Ureter (tissue), 1 donor: ENCODE measurements around the gene PLTP. TPM values are rescaled to one million over a fixed set of nuclear protein-coding genes. Genes with fewer than 3 reads are reported as not detected.

Source experiments
- DNase-seq: peaks from one replicate; pipeline ENCODE4 v3.0.0-alpha.2; 2020; ENCODE audit warnings: low spot score
- total RNA-seq: library from RNA; stranded (reverse); gene quantifications from one replicate; pipeline ENCODE4 v1.2.4, GENCODE V29; 2023
- donor health status: DM: yes; HTN: yes; CAD: no.

Gene PLTP
- total RNA-seq, 1 donor from 2014 or later = 101 TPM

DNA sequence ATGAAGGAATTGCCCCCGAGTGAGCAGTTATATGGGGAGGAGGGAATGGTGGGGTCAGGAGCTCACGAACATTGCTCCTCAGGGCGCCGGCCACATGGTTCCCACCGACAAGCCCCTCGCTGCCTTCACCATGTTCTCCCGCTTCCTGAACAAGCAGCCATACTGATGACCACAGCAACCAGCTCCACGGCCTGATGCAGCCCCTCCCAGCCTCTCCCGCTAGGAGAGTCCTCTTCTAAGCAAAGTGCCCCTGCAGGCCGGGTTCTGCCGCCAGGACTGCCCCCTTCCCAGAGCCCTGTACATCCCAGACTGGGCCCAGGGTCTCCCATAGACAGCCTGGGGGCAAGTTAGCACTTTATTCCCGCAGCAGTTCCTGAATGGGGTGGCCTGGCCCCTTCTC is 13.7 kb downstream of the PLTP start:
- DNase-seq = no peak

- no peak for DNase-seq
Measured at GRCh38 chr20:45897692-45898091, 14.3 kb downstream of the PLTP start.

- no peak for DNase-seq
Measured at GRCh38 chr20:45897289-45897688, 14.7 kb downstream of the PLTP start.

DNA sequence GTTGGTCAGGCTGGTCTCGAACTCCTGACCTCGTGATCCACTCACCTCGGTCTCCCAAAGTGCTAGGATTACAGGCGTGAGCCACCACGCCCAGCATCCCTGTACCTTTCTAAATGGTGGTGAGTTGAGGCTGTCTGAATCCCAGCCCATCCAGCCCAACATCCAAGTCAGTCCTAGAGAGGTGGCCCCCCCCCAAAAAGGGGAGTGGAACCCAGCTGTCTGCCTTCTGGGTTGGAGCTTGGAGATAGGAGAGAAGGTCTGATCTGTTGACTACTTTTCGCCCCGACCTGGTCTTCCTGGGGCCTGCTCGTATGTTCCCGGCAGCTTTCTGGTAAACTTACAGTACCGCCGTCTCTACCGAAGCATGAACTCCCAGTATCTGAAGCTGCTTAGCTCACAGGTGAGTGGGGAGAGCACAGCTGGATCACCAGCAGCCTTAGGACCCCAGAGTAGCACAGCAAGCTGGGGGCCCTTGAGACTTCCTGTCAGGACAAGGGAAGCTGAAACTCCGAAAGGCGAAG is 15.3 kb downstream of the PLTP start:
- no peak for DNase-seq

- no peak for DNase-seq
Measured at GRCh38 chr20:45894797-45895196, 17.2 kb downstream of the PLTP start.

GRCh38 chr20:45893831-45894230 is 18.1 kb downstream of the PLTP start:
- no peak for DNase-seq

- no peak for DNase-seq
Measured at GRCh38 chr20:45892828-45893500, 19.0 kb downstream of the PLTP start.

GRCh38 chr20:45892049-45892825 is 19.7 kb downstream of the PLTP start:
- no peak for DNase-seq

DNA sequence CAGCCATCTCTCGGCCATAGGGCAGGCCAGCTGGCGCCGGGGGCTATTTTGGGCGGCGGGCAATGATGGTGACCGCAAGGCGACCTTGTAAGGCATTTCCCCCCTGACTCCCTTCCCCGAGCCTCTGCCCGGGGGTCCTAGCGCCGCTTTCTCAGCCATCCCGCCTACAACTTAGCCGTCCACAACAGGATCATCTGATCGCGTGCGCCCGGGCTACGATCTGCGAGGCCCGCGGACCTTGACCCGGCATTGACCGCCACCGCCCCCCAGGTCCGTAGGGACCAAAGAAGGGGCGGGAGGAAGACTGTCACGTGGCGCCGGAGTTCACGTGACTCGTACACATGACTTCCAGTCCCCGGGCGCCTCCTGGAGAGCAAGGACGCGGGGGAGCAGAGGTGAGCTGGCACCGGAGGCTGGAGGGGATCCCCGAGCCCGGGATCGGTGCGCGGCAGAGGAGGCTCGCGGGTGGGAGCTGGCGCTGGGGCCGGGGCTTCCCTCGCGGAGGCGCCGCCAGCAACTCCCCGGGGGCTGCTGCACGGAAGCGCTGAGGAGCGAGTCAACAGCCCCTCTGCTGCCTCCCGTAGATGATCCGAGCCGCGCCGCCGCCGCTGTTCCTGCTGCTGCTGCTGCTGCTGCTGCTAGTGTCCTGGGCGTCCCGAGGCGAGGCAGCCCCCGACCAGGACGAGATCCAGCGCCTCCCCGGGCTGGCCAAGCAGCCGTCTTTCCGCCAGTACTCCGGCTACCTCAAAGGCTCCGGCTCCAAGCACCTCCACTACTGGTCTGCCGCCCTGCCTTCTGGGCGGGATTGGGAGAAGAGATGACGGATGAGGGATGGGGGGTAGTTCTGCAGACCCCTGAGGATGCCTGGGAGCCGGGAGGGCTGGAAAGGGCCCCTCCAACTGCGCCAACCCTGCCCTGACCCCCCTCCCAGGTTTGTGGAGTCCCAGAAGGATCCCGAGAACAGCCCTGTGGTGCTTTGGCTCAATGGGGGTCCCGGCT is 20.7 kb downstream of the PLTP start, which contains the start of the genes CTSA and NEURL2:
CTSA (plus strand) TSS at position 351 of the 999 bp plus-strand sequence; CDS start at position 585, 234 bp downstream.
NEURL2 (minus strand) TSS at position 224 of the 999 bp plus-strand sequence; CDS start at position 7, 217 bp downstream.
- DNase-seq = peak; percentile 94

GRCh38 chr20:45890077-45890984 is 21.6 kb downstream of the PLTP start:
- peak; percentile 86 for DNase-seq

DNA sequence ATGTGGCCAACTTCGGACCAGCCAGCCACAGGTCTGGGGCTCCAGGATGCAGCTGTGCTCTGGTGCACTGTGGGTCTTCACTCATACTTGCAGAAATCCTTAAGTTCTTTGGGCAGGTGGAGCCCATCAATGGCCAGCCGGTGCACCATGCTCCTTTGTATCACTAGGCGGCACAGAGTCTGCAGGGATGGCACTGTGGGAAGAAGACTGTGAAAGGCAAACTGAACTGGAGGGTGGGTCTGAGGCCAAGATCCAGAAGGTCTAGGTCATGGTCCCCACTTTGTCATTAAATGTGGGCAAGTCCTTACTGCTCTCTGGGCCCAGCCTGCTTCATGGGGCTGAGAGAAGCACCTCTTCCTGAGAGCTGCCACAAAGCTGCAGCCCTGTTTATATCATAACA is 23.3 kb downstream of the PLTP start:
- DNase-seq = no peak

GRCh38 chr20:45887346-45887715 is 24.6 kb downstream of the PLTP start, which contains the start of gene SPATA25:
TSS of gene SPATA25 (minus strand) at chr20:45887622. CDS start at chr20:45887590, 32 bp downstream.
- no peak for DNase-seq

DNA sequence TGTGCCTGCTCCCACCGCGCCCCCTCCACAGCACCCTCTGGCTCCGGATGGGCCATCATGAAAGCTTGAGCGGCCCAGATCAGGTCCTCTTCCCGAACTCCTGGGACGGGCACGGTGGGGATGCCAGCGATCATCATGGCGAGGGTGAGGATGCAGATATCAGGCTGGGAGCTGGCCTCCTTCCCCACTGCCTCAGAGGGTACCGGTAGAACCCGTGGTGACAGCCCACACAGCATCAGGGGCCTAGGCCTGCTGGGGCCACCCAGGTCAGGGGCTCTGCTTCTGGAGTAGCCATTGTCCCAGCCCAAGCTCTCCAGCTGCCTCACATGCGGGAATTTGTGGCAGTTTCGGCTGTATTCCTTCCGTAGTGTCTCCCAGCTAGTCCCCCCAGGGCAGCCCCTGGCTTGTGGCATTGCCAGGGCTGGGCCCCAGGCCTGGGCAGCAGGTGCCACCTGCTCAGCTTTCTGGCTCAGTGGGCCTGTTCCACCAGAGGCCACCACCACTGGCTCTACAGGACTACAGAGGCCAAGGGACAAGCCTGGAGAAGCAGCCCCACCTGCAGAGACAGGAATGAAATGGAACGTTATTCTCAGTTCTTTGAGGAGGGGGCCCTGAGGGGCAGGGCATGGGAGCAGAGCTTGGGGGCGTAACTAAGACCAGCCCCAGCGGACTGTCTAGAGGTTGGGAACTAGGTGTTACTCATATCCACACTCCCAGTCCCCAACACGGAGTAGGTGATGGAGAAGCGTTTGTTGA is 25.2 kb downstream of the PLTP start:
- no peak for DNase-seq

GRCh38 chr20:45883100-45883469 is 28.9 kb downstream of the PLTP start:
- no peak for DNase-seq

DNA sequence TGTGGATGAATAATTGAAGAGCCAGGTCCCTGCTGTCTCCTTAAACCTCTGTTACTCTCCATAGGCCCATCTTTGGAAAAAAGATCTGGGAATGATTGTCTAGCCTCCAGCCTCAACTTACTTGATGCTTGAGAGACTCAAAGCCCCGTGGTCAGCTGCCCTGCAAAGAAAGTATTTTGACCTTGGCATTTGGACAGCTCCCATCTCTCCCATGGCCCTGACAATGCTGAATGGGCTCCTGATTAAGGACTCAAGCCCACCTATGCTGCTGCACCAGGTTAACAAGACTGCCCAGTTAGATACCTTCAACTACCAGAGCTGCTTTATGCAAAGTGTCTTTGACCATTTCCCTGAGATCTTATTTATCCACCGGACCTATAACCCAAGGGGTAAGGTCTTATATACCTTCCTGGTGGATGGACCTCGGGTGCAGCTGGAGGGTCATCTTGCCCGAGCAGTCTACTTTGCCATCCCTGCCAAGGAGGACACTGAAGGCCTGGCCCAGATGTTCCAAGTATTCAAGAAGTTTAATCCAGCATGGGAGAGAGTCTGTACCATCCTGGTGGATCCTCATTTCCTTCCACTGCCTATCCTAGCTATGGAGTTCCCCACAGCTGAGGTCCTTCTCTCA is 29.4 kb downstream of the PLTP start:
- no peak for DNase-seq

- peak; percentile 99 for DNase-seq
Measured at GRCh38 chr20:45880988-45881788, 30.8 kb downstream of the PLTP start, which contains the start of gene ZSWIM1. TSS of gene ZSWIM1 (plus strand) at chr20:45881227. CDS start at chr20:45882593, 1,366 bp downstream.

GRCh38 chr20:45878076-45878761 is 33.7 kb downstream of the PLTP start:
- DNase-seq = no peak

DNA sequence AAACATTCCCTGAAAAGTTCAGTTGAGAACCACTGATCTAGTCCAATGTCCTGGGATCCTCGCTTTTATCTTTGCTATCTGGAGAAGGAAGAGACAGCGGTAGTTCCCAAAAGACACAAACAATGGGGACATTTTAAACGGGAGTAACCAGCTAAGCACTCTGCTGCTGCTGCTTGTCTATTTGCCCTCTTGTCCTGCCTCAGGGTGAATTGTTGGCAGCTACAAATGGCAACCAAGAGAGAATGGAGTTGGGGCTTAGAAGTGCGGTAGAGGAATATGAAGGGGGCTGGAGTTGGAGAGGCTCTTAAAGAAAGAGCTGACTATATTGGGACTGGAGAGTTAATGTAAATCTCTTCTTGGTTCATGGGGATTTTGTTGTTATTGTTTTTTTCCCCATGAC is 37.4 kb downstream of the PLTP start:
- no peak for DNase-seq
